Activated CD8-positive, alpha-beta T cell treated with anti-CD3 and anti-CD28 coated beads for 36 hours (primary cell): ENCODE measurements around the gene CRYGC. TPM values are rescaled to one million over a fixed set of nuclear protein-coding genes. Genes with fewer than 3 reads are reported as not detected.
"Not testable (repeated sequence)": the region's sequence is repeated elsewhere in the genome, so short reads cannot be mapped to it uniquely, and the experiment has no call there.

Experiments used
- ATAC-seq: fragments of 200-7000 bp; cut with Tn5 transposase; one replicate; pipeline ENCODE4 v1.10.0; 2021; ENCODE audit warnings: mild to moderate bottlenecking, moderate library complexity
- CTCF ChIA-PET: fragments of 350-600 bp; sonication (Branson Sonifier 250); formaldehyde crosslinking; loops from one replicate; lab custom pipeline; 2021; ENCODE audit warnings: antibody characterized with exemption; lab: Charles Lee
- POLR2A ChIA-PET: fragments of 350-600 bp; sonication (Branson Sonifier 250); formaldehyde crosslinking; loops from one replicate; lab custom pipeline; 2021; ENCODE audit warnings: antibody characterized with exemption; lab: Charles Lee
- DNase-seq: peaks from one replicate; pipeline ENCODE4 v3.0.0-alpha.2; 2020
- H3K27ac Mint-ChIP-seq: one replicate; pipeline ENCODE4 v1.8.0; 2021; ENCODE audit warnings: mild to moderate bottlenecking, mixed read lengths
- H3K27me3 Mint-ChIP-seq: one replicate; pipeline ENCODE4 v1.8.0; 2021; ENCODE audit warnings: mixed read lengths
- H3K36me3 Mint-ChIP-seq: one replicate; pipeline ENCODE4 v1.8.0; 2021; ENCODE audit warnings: low read depth, mixed read lengths
- H3K4me1 Mint-ChIP-seq: one replicate; pipeline ENCODE4 v1.8.0; 2021; ENCODE audit warnings: low read depth, mixed read lengths
- H3K4me3 Mint-ChIP-seq: one replicate; pipeline ENCODE4 v1.8.0; 2021; ENCODE audit warnings: mild to moderate bottlenecking, moderate library complexity, mixed read lengths
- H3K9me3 Mint-ChIP-seq: one replicate; pipeline ENCODE4 v1.8.0; 2021; ENCODE audit warnings: mixed read lengths
- intact Hi-C: fragments of 100-400 bp; cut with micrococcal nuclease; formaldehyde crosslinking; loops from one replicate; pipeline ENCODE4 v1.10.0; 2022
- total RNA-seq, 2 experiments: library from RNA; stranded (reverse); gene quantifications; one replicate each; pipeline ENCODE4 v1.2.3, GENCODE V29; 2021
- TF ChIP-seq, protein P1 (sequence below): fragments of 200-600 bp; IDR thresholded peaks from one replicate; pipeline ENCODE4 v1.8.0; 2022; ENCODE audit warnings: antibody characterized with exemption, mild to moderate bottlenecking

CRYGC gene
- total RNA-seq, 2 experiments from 2014 or later: not detected

DNA sequence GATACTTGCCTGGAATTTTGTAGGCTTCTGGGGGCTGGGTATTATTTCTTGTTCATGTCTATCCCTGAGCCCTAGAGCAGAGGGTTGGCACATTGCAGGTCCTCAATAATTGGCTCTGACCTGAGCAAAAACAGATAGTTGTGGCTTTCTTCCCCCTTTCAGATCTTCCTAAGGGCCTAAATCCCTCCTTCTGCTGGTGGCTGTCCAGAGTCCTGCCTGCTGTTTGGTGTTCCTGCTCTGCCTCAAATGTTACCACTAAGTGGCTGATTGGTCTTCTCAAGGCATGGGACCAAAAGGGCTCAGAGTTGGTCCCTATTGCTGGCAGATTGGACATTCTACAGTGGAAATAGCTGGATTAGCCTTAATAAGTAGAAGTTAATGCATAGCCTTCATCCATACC is 17.4 kb upstream of the CRYGC start:
- H3K4me1 Mint-ChIP-seq: no peaks in the 10 kb centered on the region
- POLR2A ChIA-PET: no interaction called here

DNA sequence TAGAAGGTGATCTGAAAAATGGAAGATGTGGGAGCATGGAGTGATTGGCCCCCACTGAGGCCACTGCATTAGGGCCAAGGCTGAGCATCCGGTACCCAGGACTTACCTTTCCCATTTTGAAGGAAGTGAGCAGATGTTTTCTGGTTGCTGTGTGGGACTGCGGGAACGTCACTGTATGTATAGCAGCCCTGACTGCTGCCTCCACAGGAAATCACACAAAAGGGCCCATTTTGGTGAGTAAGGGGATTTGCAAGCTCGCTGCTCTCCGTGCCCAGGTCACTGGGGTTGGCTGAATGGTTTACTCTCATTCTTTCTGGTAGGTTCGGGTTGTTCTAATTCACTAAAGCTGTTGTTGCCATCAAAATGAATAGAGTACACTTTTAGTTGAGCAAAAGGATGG is 16.4 kb upstream of the CRYGC start, which contains the start of gene CRYGB:
TSS of gene CRYGB (minus strand) at position 153 of the 400 bp plus-strand sequence. CDS start at position 115, 38 bp downstream.
- Mint-ChIP-seq H3K36me3 (no peaks in the 10 kb centered on the region), H3K4me3 (no peak within 1 kb of the TSS), H3K9me3 (no peaks in the 10 kb centered on the region), H3K27ac (no peak within 1 kb of the TSS), H3K27me3 (no peaks in the 10 kb centered on the region), H3K4me1 (no peaks in the 10 kb centered on the region)
- intact Hi-C loops: no loop called here
- TF ChIP-seq, protein P1, sequence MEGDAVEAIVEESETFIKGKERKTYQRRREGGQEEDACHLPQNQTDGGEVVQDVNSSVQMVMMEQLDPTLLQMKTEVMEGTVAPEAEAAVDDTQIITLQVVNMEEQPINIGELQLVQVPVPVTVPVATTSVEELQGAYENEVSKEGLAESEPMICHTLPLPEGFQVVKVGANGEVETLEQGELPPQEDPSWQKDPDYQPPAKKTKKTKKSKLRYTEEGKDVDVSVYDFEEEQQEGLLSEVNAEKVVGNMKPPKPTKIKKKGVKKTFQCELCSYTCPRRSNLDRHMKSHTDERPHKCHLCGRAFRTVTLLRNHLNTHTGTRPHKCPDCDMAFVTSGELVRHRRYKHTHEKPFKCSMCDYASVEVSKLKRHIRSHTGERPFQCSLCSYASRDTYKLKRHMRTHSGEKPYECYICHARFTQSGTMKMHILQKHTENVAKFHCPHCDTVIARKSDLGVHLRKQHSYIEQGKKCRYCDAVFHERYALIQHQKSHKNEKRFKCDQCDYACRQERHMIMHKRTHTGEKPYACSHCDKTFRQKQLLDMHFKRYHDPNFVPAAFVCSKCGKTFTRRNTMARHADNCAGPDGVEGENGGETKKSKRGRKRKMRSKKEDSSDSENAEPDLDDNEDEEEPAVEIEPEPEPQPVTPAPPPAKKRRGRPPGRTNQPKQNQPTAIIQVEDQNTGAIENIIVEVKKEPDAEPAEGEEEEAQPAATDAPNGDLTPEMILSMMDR: no peak
- no peak for DNase-seq
- ATAC-seq: no peak
- ChIA-PET CTCF (no interaction called here), POLR2A (no interaction called here)

More for the DNA sequence above, 17.4 kb upstream of the CRYGC start:
- Mint-ChIP-seq H3K4me3 (no peak overlapping the region), H3K36me3 (no peaks in the 10 kb centered on the region), H3K27me3 (peaks cover 2% of the 10 kb centered on the region), H3K9me3 (peaks cover 7% of the 10 kb centered on the region), H3K27ac (no peak overlapping the region)
- intact Hi-C loops: no loop called here
- DNase-seq (no peak), ATAC-seq (no peak)
- CTCF ChIA-PET: no interaction called here
- TF ChIP-seq, protein P1: no peak

DNA sequence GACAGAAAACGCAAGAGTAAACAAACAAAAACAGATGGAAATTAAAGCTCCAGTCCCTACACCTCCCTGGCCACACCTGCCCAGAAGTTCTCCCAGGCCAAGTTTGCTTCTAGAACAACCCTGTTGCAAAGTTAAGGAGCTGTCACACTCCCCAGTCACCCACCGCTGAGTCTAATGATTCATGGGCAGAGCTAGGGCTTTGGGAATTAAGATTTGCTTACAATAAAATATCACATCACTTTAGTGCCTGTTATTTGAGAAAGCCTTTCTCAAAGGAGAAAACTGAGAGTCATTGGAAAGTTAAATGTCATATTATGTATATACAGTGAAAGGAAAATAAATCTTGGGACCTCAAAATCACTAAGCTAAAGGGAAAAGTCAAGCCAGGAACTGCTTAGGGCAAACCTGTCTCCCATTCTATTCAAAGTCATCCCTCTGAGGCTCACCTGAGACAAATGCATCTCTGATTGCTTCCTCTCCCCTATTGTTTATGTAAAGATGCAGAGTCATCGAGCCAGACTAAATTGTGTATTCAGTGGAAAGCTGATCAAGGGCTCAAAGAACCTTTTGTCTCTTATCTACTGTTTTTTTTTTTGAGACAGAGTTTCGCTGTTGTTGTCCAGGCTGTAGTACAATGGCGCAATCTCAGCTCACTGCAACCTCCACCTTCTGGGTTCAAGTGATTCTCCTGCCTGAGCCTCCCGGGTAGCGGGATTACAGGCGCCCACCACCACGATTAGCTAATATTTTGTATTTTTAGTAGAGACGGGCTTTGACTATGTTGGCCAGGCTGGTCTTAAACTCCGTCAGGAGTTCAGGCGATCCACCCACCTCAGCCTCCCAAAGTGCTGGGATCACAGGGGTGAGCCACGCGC is 13.5 kb upstream of the CRYGC start:
- Mint-ChIP-seq H3K36me3 (no peaks in the 10 kb centered on the region), H3K4me3 (no peak overlapping the region), H3K27me3 (no peaks in the 10 kb centered on the region), H3K27ac (no peak overlapping the region), H3K4me1 (no peaks in the 10 kb centered on the region), H3K9me3 (peaks cover under 1% of the 10 kb centered on the region)
- CTCF ChIA-PET: interaction anchor here (1.1 to 1.5 kb wide), 2 partner anchors 22 to 32 kb away, joined by 3 to 4 read pairs; no protein-coding TSS in a partner anchor
- TF ChIP-seq, protein P1: no peak
- POLR2A ChIA-PET: no interaction called here
- intact Hi-C loops: no loop called here
- ATAC-seq (no peak), DNase-seq (no peak)

DNA sequence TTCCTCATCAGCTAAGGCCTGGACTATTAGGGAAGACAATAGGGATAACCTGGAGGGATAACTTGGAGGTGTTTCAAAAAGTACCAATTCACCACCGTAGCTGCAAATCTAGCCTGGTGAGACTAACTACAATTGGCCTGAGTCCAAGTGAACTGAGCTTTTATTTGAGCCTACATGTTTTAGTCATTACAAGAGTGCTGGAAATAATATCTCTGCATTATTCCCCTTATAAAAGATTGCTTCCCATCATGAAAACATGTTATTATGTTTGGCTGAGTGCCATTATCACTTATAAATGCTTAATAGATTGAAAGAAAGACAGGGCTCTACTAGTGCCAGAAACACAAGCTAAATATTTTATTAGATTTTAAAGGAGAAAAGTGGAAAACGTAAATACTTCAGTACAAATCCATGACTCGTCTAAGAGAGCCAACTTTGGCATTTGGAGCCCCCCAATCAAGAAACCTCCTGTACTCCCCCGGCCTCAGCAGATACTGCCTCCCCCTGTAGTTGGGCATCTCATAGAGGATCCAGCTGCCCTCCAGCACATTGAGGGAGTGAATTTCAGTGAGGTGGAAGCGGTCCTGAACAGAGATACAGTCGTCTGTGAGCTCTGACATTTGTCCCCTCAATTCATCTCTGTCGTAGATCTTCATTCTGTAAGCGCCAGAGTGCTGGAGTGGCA is 12.8 kb upstream of the CRYGC start:
- ChIA-PET POLR2A (no interaction called here), CTCF (interaction anchor here (0.6 to 1.5 kb wide), 4 partner anchors 22 to 110 kb away, joined by 3 to 4 read pairs (median 3); no protein-coding TSS in a partner anchor)
- intact Hi-C loops: no loop called here
- TF ChIP-seq, protein P1: no peak
- Mint-ChIP-seq H3K4me1 (no peaks in the 10 kb centered on the region), H3K9me3 (peaks cover 5% of the 10 kb centered on the region), H3K4me3 (no peak overlapping the region), H3K27ac (no peak overlapping the region), H3K36me3 (no peaks in the 10 kb centered on the region), H3K27me3 (no peaks in the 10 kb centered on the region)
- DNase-seq: no peak
- ATAC-seq: no peak

DNA sequence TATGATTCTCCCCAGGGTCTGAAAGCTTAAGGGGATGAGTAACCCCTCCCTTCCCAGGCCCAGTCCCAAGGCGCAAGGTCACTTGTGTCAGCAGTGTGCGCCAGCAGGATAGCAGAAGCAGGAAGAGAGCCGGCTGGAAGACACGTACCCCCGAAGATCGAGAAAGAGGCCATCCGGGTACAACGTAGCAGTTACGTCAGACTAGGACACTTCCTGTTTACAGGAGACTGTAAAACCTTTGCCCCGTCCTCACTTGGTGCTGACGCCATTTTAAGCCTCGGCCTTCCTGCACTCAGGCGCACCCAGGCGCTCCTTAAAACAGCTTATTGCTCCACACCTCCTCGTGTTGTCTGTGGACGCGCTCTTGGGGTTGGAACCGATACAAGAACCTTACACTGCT is 9.8 kb upstream of the CRYGC start:
- peaks cover 10% of the 10 kb centered on the region for H3K4me1 Mint-ChIP-seq
- POLR2A ChIA-PET: no interaction called here
- ATAC-seq: no peak
- no peak overlapping the region for H3K27ac Mint-ChIP-seq
- H3K9me3 Mint-ChIP-seq: peaks cover 5% of the 10 kb centered on the region
- TF ChIP-seq, protein P1: no peak
- no peak overlapping the region for H3K4me3 Mint-ChIP-seq
- H3K36me3 Mint-ChIP-seq: no peaks in the 10 kb centered on the region
- no peaks in the 10 kb centered on the region for H3K27me3 Mint-ChIP-seq
- intact Hi-C loops: no loop called here
- no peak for DNase-seq
- CTCF ChIA-PET: no interaction called here

DNA sequence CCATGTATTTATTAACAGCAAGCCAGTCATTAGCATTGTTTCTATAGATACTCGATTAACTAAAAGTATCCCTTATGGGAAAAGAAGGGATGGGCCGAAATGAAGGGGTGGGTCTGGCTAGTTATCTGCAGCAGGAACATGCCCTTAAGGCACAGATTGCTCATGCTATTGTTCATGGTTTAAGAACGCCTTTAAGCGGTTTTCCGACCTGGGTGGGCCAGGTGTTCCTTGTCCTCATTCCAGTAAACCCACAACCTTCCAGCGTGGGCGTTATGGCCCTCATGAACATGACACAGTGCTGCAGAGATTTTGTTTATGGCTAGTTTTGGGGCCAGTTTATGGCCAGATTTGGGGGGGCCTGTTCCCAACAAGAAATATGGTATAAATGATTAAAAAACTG is 8.7 kb upstream of the CRYGC start:
- DNase-seq, H3K9me3 Mint-ChIP-seq, H3K27me3 Mint-ChIP-seq, intact Hi-C loops, ATAC-seq, H3K27ac Mint-ChIP-seq, H3K4me3 Mint-ChIP-seq, H3K36me3 Mint-ChIP-seq, POLR2A ChIA-PET: not testable (repeated sequence)
- peaks cover 10% of the 10 kb centered on the region for H3K4me1 Mint-ChIP-seq
- CTCF ChIA-PET: interaction anchor here (1.5 kb wide), 1 partner anchor 37 kb away, joined by 7 read pairs; no protein-coding TSS in a partner anchor
